RCC 7860 (cell line): ENCODE measurements around the gene CDK6.
"Not testable (repeated sequence)": the region's sequence is repeated elsewhere in the genome, so short reads cannot be mapped to it uniquely, and the experiment has no call there.

Source experiments
- DNase-seq: peaks from one replicate; pipeline ENCODE4 v3.0.0-alpha.2; 2015; ENCODE audit warnings: low spot score
- FAIRE-seq: peaks from 2 replicates; lab custom pipeline; 2012; peaks lifted over from hg19 to GRCh38; lab: Jason Lieb, UNC

Gene CDK6

GRCh38 chr7:92836489-92836999, at the start of gene CDK6:
Gene CDK6 (minus strand): TSS chr7:92836573. CDS start chr7:92833323, 3,250 bp downstream.
- no peak for FAIRE-seq

DNA sequence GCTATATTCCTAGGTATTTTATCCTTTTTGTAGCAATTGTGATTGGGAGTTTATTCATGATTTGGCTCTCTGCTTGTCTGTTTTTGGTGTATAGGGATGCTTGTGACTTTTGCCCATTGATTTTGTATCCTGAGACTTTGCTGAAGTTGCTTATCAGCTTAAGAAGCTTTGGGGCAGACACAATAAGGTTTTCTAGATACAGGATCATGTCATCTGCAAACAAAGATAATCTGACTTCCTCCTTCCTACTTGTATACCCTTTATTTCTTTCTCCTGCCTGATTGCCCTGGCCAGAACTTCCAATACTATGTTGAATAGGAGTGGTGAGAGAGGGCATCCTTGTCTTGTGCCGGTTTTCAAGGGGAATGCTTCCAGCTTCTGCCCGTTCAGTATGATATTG, 49.7 kb upstream of the CDK6 start:
- not testable (repeated sequence) for DNase-seq, FAIRE-seq

More at GRCh38 chr7:92836489-92836999, at the start of gene CDK6:
- DNase-seq = peak; percentile 60

DNA sequence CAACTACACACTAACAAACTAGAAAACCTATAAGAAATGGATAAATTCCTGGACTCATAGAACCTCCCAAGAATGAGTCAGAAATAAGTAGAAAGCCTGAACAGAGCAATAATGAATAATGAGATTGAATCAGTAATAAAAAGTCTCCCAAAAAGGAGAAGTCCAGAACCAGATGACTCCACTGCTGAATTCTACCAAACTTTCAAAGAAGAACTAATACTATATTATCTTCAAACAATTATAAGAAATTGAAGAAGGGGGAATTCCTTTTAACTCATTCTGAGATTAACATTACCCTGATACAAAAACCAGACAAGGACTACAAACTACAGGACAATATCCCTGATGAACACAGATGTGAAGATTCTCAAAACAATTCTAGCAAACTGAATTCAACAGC, 47.8 kb upstream of the CDK6 start:
- no peak for FAIRE-seq
- no peak for DNase-seq

DNA sequence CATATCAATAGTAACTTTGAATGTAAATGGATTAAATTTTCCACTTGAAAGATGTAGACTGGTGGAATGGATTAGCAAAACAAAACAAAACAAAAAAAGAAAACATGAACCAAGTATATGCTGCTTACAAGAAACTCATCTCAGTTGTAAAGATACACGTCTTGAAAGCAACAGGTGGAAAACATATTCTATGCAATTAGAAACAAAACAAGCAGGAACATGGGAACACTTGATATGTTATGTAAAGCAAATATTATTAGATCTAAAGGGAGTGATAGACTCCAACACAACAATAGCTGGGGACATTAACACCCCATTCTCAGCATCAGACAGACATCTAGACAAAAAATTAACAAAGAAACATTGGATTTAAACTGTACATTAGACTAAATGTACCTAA, 46.4 kb upstream of the CDK6 start:
- no peak for DNase-seq
- no peak for FAIRE-seq

DNA sequence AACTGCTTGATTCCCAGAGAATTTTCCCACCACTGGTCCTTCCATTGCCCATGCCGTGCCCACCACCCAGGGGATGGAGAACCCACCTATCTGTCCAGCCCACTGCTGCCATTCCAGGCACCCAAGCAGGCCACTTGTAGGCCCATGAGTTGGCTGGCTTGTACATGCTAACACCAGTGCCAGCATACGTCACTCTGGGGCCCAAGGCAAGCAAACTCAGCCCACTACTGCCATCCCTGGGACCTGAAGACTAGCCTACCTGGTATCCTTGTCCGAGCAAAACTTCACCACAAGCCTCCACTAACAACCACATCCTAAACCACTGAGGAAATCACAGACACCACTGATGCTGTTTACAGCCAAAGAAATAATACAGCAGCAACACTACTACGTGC, 44.7 kb upstream of the CDK6 start:
- FAIRE-seq (no peak), DNase-seq (no peak)

DNA sequence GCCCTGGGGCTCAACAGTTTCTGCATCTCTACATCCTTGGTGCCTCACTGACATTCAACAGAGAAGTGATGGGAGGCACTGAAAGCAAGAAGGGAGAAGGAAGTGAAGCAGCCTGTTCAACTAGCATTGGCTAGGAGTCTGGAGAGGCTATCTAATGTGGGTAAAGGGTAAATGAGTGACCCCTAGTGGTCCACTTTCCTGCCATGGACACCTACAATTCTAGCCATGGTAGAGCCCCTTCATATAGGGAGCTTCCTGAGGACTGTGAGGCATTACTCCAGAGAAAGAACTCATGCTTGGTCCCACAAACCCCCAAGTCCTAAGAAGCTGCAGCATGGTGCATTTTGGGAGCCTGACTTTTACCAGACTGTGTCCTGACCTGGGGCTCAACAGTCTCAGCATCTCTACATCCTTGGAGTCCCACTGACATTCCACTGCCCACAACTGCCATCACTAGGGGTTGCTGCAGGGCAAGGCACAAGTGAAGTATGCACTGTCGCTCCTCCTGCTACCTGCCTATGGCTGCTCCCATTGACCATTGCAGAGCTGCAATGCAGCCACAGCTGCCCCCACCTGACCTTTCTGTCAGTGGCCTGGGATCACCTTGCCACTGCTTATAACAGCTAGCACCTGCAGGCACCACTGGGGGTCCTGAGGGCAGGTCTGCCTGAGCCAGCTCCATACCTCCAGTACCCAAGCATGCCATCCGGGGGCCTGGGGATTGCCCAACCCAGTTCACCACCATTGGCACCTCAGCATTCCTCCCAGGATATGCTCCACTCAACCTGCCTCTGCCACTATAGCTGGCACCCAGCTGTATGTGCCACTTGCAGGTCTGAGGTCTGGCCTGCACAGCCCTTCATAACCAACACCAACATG, 44.1 kb upstream of the CDK6 start:
- FAIRE-seq (no peak), DNase-seq (peak; percentile 40)

- no peak for DNase-seq
- no peak for FAIRE-seq
Observed at GRCh38 chr7:92877367-92877766, 41.0 kb upstream of the CDK6 start.

GRCh38 chr7:92876836-92877235, 40.5 kb upstream of the CDK6 start:
- no peak for DNase-seq
- no peak for FAIRE-seq

DNA sequence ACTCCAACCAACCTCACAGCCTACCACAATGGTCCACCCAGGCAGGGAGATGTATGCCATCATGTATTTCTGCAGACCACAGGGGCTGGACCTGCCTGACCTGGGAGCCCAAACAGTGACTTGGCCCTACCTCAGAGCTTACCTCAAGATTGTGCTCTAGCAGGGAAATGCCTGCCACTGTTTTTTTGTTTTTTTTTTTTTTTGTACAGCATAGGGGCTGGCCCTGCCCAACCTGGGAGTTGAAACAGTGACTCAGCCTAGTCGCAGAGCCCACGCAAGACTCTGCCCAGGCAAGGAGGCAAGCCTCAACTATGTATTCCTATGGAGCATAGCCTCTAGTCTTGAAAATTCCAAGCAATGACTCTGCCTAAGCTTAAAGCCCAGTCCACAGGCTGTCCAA, 39.3 kb upstream of the CDK6 start:
- DNase-seq (peak; percentile 24), FAIRE-seq (no peak)

DNA sequence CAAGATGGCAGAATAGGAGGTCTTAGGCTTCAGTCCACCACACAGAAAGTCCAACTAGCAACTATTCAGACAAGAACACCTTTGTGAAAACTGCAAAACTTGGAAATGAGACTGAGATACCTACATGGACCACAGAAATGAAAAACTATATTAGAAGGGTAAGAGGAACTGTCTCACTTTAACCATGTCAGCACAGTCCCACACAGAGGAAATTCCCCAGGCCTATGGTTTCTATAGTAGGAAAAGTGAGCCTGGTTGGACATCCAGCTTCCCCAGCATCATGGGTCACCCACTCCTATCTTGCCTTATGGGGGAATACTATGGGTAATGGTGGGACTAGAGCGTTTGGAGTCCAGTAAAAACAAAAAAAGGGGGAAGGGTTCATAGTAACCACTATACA, 38.8 kb upstream of the CDK6 start:
- FAIRE-seq (no peak), DNase-seq (no peak)

DNA sequence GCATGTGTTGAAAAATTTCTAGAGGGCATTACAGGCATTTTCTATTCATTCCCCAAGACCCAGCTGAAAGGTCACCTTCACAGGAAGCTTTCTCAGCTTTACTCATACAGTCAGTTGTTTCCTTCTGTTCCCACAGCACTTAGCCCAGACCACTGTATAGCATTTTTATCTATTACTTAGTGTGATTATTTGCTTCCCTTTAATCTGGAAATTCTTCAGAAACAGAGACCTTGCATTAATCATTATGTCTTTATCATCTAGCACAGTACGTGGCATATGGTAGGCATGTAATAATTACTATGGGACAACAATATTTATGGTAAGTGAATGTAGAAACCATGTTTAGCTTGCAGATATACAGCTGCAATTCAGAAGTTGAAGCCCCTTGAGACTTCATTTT, 38.2 kb upstream of the CDK6 start:
- DNase-seq = no peak
- no peak for FAIRE-seq

GRCh38 chr7:92873776-92874175, 37.4 kb upstream of the CDK6 start:
- FAIRE-seq (no peak), DNase-seq (no peak)

GRCh38 chr7:92872701-92873100, 36.3 kb upstream of the CDK6 start:
- DNase-seq = no peak

GRCh38 chr7:92868683-92869293, 32.4 kb upstream of the CDK6 start:
- FAIRE-seq (no peak), DNase-seq (no peak)

More at GRCh38 chr7:92872701-92873100, 36.3 kb upstream of the CDK6 start:
- no peak for FAIRE-seq

DNA sequence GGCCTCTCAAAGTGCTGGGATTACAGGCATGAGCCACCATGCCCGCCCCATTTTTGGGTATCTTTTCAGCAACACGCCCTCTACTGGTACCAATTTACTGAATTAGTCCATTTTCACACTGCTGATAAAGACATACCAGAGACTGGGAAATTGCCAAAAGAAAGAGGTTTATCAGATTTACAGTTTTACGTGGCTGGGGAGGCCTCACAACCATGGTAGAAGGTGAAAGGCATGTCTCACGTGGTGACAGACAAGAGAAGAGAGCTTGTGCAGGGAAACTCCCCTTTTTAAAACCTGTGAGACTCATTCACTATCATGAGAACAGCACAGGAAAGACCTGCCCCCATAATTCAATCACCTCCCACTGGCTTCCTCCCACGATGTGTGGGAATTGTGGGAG, 27.8 kb upstream of the CDK6 start:
- not testable (repeated sequence) for FAIRE-seq, DNase-seq

GRCh38 chr7:92856436-92856835, 20.1 kb upstream of the CDK6 start:
- no peak for FAIRE-seq
- DNase-seq = no peak

DNA sequence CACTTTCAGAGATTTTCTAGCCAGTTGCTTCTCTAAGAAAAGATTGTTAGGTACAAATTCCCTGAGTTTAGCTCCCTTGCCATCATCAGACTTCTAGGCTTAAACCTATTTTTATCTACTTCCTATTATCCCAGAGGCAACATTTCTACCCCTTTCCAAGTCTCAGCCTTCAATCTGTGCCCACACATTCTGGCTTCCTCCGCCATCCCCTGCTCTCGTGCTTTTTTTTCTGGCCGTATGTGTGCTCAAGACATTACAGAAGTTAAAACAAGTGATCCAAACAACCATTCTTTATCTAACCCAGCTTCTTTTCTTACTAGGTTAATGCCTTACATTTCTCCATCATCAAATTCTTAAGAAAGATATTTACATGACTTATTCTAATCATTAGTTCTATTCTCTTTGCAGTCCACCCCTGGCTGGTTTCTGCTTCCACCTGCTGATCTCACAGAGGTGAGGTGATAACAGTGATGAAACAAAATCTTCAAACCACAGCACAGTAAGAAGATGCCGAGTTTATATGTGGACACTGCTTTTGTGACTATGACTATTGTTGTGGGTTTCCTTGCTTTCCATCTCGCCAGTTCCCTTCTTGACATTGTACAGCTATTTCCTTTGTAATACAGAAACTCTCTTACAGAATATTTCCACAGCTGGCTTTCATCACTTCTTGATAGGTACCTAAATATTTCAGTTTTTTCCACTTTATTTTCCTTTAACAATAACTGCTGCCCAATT, 18.3 kb upstream of the CDK6 start:
- no peak for DNase-seq
- no peak for FAIRE-seq

GRCh38 chr7:92851732-92852131, 15.4 kb upstream of the CDK6 start:
- DNase-seq (no peak), FAIRE-seq (no peak)

GRCh38 chr7:92850516-92850915, 14.1 kb upstream of the CDK6 start:
- FAIRE-seq (peak; percentile 4), DNase-seq (no peak)

DNA sequence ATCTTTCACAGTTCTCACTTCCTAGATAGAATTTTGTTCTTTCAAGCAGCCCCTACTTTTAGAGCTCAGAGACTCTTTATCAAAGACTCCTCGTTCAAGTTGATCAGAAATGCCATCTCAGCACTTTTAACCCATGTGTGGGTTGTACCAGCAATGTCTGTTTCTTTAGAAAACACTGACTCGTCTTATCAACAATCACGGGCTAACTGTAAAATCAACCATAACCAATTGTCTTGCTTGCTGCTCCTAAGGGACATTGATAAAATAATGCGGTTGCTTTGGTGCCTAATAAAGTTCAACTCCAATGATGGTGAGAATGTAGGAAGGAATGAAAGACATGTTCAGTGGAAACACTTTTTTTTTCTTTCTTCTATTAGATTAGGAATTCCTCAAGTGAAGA, 12.9 kb upstream of the CDK6 start:
- DNase-seq (no peak), FAIRE-seq (no peak)

DNA sequence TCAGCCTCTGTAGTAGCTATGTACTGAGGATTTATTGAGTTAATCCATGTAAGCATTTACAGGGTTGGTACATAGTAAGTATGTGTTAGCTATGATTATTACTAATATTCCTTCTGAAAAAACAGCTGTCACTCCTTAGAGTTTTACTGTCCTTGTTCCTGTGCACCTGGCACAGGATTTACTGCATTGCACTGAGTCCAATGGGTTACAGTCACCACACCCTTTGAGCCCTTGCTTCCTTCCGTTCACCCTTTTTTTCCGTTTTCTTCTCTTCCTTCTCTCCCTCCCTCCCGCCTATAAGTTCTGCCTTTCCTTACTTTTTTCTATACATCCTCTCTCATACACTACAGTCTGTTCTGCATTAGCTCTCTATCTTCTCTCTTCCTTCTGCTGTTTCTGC, 12.5 kb upstream of the CDK6 start:
- FAIRE-seq (no peak), DNase-seq (no peak)
